Muscle layer of duodenum (tissue), 2 donors: ENCODE results near the gene KLHL22.

Experiments used
- H3K27ac ChIP-seq: one replicate; pipeline ENCODE4 v1.7.0; 2013; ENCODE audit warnings: mild to moderate bottlenecking, low read length
- H3K27me3 ChIP-seq: one replicate; pipeline ENCODE4 v1.7.0; 2013; ENCODE audit warnings: low read depth, mild to moderate bottlenecking, control low read depth, low read length
- H3K36me3 ChIP-seq, 2 donors: one replicate each; pipeline ENCODE4 v1.7.0; 2013; ENCODE audit warnings: low read length in 2 of 2, control low read depth in 1 of 2, mild to moderate bottlenecking in 1 of 2; ENCODE audit not compliant: insufficient read depth in 2 of 2, control insufficient read depth in 1 of 2
- H3K4me1 ChIP-seq, 2 donors: one replicate each; pipeline ENCODE4 v1.7.0; 2013; ENCODE audit warnings: low read length in 2 of 2, mild to moderate bottlenecking in 2 of 2, control low read depth in 1 of 2, moderate library complexity in 1 of 2; ENCODE audit not compliant: insufficient read depth in 2 of 2, control insufficient read depth in 1 of 2
- H3K4me3 ChIP-seq, 2 donors: one replicate each; pipeline ENCODE4 v1.7.0; 2013; ENCODE audit warnings: low read length in 2 of 2, low read depth in 1 of 2, mild to moderate bottlenecking in 1 of 2
- H3K9me3 ChIP-seq, 2 donors: one replicate each; pipeline ENCODE4 v1.7.0; 2013; ENCODE audit warnings: low read length in 2 of 2, control low read depth in 1 of 2, mild to moderate bottlenecking in 1 of 2; ENCODE audit not compliant: control insufficient read depth in 1 of 2
- donor health status: healthy.

Gene KLHL22

GRCh38 chr22:20522134-20523004 lies 26.8 kb upstream of the KLHL22 start:
- Histone ChIP-seq H3K4me1 (peaks cover 12 to 52% of the 10 kb centered on the region in 2 donors), H3K9me3 (no peaks in the 10 kb centered on the region), H3K4me3 (no peak overlapping the region), H3K36me3 (peaks cover 12 to 18% of the 10 kb centered on the region in 2 donors), H3K27ac (no peak overlapping the region), H3K27me3 (no peaks in the 10 kb centered on the region)

- Histone ChIP-seq H3K4me1 (peaks cover 6 to 44% of the 10 kb centered on the region in 2 donors), H3K36me3 (peaks cover 12 to 19% of the 10 kb centered on the region in 2 donors), H3K4me3 (no peak overlapping the region)
Measured at GRCh38 chr22:20520093-20520511, 24.5 kb upstream of the KLHL22 start.

GRCh38 chr22:20519558-20519957 lies 24.0 kb upstream of the KLHL22 start:
- Histone ChIP-seq H3K4me1 (peaks cover 6 to 49% of the 10 kb centered on the region in 2 donors), H3K36me3 (peaks cover 16 to 25% of the 10 kb centered on the region in 2 donors), H3K9me3 (no peaks in the 10 kb centered on the region), H3K27ac (no peak overlapping the region), H3K27me3 (no peaks in the 10 kb centered on the region), H3K4me3 (no peak overlapping the region)

More at GRCh38 chr22:20520093-20520511, 24.5 kb upstream of the KLHL22 start:
- no peaks in the 10 kb centered on the region for H3K9me3 ChIP-seq
- H3K27ac ChIP-seq = no peak overlapping the region
- no peaks in the 10 kb centered on the region for H3K27me3 ChIP-seq

- Histone ChIP-seq H3K4me1 (peaks cover 6 to 42% of the 10 kb centered on the region in 2 donors), H3K27ac (no peak overlapping the region), H3K27me3 (no peaks in the 10 kb centered on the region), H3K4me3 (no peak overlapping the region), H3K36me3 (peaks cover 25 to 27% of the 10 kb centered on the region in 2 donors), H3K9me3 (no peaks in the 10 kb centered on the region)
Measured at GRCh38 chr22:20517841-20518592, 22.4 kb upstream of the KLHL22 start.

- no peak overlapping the region for H3K27ac ChIP-seq
- H3K9me3 ChIP-seq = no peaks in the 10 kb centered on the region
- no peaks in the 10 kb centered on the region for H3K27me3 ChIP-seq
- no peak overlapping the region for H3K4me3 ChIP-seq
- H3K36me3 ChIP-seq = peaks cover 25 to 26% of the 10 kb centered on the region in 2 donors
- peaks cover 6 to 36% of the 10 kb centered on the region in 2 donors for H3K4me1 ChIP-seq
Measured at GRCh38 chr22:20517422-20517821, 21.8 kb upstream of the KLHL22 start.

GRCh38 chr22:20516399-20516798 lies 20.8 kb upstream of the KLHL22 start:
- H3K27ac ChIP-seq = no peak overlapping the region
- H3K27me3 ChIP-seq = no peaks in the 10 kb centered on the region
- no peaks in the 10 kb centered on the region for H3K9me3 ChIP-seq
- peaks cover 19 to 25% of the 10 kb centered on the region in 2 donors for H3K36me3 ChIP-seq
- peaks cover 0 to 40% of the 10 kb centered on the region in 2 donors for H3K4me1 ChIP-seq
- no peak overlapping the region for H3K4me3 ChIP-seq

GRCh38 chr22:20514658-20515406 lies 19.2 kb upstream of the KLHL22 start:
- no peaks in the 10 kb centered on the region for H3K27me3 ChIP-seq
- H3K27ac ChIP-seq = no peak overlapping the region
- H3K9me3 ChIP-seq = no peaks in the 10 kb centered on the region
- H3K4me3 ChIP-seq = no peak overlapping the region
- peaks cover 18 to 20% of the 10 kb centered on the region in 2 donors for H3K36me3 ChIP-seq
- peaks cover 10 to 51% of the 10 kb centered on the region in 2 donors for H3K4me1 ChIP-seq

GRCh38 chr22:20511578-20512229 lies 16.1 kb upstream of the KLHL22 start:
- no peaks in the 10 kb centered on the region for H3K9me3 ChIP-seq
- peaks cover 18 to 37% of the 10 kb centered on the region in 2 donors for H3K4me1 ChIP-seq
- no peaks in the 10 kb centered on the region for H3K27me3 ChIP-seq
- H3K27ac ChIP-seq = no peak overlapping the region
- peaks cover 15 to 28% of the 10 kb centered on the region in 2 donors for H3K36me3 ChIP-seq
- no peak overlapping the region for H3K4me3 ChIP-seq

GRCh38 chr22:20510811-20511577 lies 15.4 kb upstream of the KLHL22 start:
- no peak overlapping the region for H3K4me3 ChIP-seq
- no peaks in the 10 kb centered on the region for H3K9me3 ChIP-seq
- H3K27me3 ChIP-seq = no peaks in the 10 kb centered on the region
- H3K4me1 ChIP-seq = peaks cover 18 to 34% of the 10 kb centered on the region in 2 donors
- peaks cover 15 to 28% of the 10 kb centered on the region in 2 donors for H3K36me3 ChIP-seq
- peak overlapping the region; percentile 42 for H3K27ac ChIP-seq
